Measurements from ENCODE around the gene LAMC3. TPM values are rescaled to one million over a fixed set of nuclear protein-coding genes. Genes with fewer than 3 reads are reported as not detected.

LAMC3 gene
- total RNA-seq, 2 donors from 2014 or later: 3.9 to 16.8 TPM

GRCh38 chr9:130992682-130993032, 16.3 kb upstream of the LAMC3 start:
- intact Hi-C loops (cut with DNase I): no loop called here
- 84 to 87% methylated on average over 10 of the region's 10 CpGs for WGBS, 2 donors
- H3K27me3 ChIP-seq: peaks cover 0 to 4% of the 10 kb centered on the region in 2 donors
- no peaks in the 10 kb centered on the region for H3K9me3 ChIP-seq
- no peaks in the 10 kb centered on the region for H3K4me1 ChIP-seq
- no peak overlapping the region for H3K4me3 ChIP-seq
- ATAC-seq (no peak), DNase-seq (no peak)
- no peaks in the 10 kb centered on the region for H3K36me3 ChIP-seq (replicated peaks in 1 of 2; ENCODE audit: insufficient read depth in 1 of 2, low read depth in 2 of 2)
- TF ChIP-seq CTCF (IDR thresholded peaks at IDR 0.05): no peak
- no peak for TF ChIP-seq POLR2A (IDR thresholded peaks at IDR 0.05)
- no peak overlapping the region for H3K27ac ChIP-seq

GRCh38 chr9:130993303-130994030, 15.5 kb upstream of the LAMC3 start:
- Histone ChIP-seq H3K27me3 (peaks cover 0 to 12% of the 10 kb centered on the region in 2 donors), H3K4me1 (no peaks in the 10 kb centered on the region)
- 31 to 67% methylated on average over 5 to 13 of the region's 14 CpGs for WGBS, 2 donors

GRCh38 chr9:130994135-130995085, 14.6 kb upstream of the LAMC3 start:
- Histone ChIP-seq H3K36me3 (replicated peaks in 1 of 2; ENCODE audit: insufficient read depth in 1 of 2, low read depth in 2 of 2) (no peaks in the 10 kb centered on the region), H3K4me1 (no peaks in the 10 kb centered on the region), H3K27me3 (peaks cover 0 to 12% of the 10 kb centered on the region in 2 donors), H3K9me3 (no peaks in the 10 kb centered on the region), H3K4me3 (no peak overlapping the region), H3K27ac (no peak overlapping the region)
- intact Hi-C loops (cut with DNase I): no loop called here
- ATAC-seq: no peak
- WGBS, 2 donors: 66 to 67% methylated on average over 6 of the region's 6 CpGs
- TF ChIP-seq CTCF (IDR thresholded peaks at IDR 0.05) (no peak), POLR2A (IDR thresholded peaks at IDR 0.05) (no peak)
- DNase-seq: no peak

More at GRCh38 chr9:130993303-130994030, 15.5 kb upstream of the LAMC3 start:
- no peak for TF ChIP-seq POLR2A (IDR thresholded peaks at IDR 0.05)
- TF ChIP-seq CTCF (IDR thresholded peaks at IDR 0.05): no peak
- Histone ChIP-seq H3K4me3 (no peak overlapping the region), H3K36me3 (replicated peaks in 1 of 2; ENCODE audit: insufficient read depth in 1 of 2, low read depth in 2 of 2) (no peaks in the 10 kb centered on the region), H3K27ac (no peak overlapping the region), H3K9me3 (no peaks in the 10 kb centered on the region)
- intact Hi-C loops (cut with DNase I): no loop called here
- no peak for DNase-seq
- ATAC-seq: no peak

GRCh38 chr9:130995086-130996011, 13.6 kb upstream of the LAMC3 start:
- H3K4me1 ChIP-seq: no peaks in the 10 kb centered on the region
- intact Hi-C loops (cut with DNase I): no loop called here
- no peak overlapping the region for H3K27ac ChIP-seq
- no peaks in the 10 kb centered on the region for H3K36me3 ChIP-seq (replicated peaks in 1 of 2; ENCODE audit: insufficient read depth in 1 of 2, low read depth in 2 of 2)
- H3K4me3 ChIP-seq: no peak overlapping the region
- WGBS, 2 donors: 39 to 53% methylated on average over 8 to 15 of the region's 15 CpGs
- no peaks in the 10 kb centered on the region for H3K9me3 ChIP-seq
- ATAC-seq (no peak), DNase-seq (peak in 1 of 4 donors; percentile 52)
- no peak for TF ChIP-seq POLR2A (IDR thresholded peaks at IDR 0.05)
- H3K27me3 ChIP-seq: peaks cover 0 to 20% of the 10 kb centered on the region in 2 donors
